Activated CD4-positive, alpha-beta T cell treated with anti-CD3 and anti-CD28 coated beads, Interleukin-10, Interleukin-2, amounts not matched to agents 100 ng/mL and 50 ng/mL, durations not matched to agents 16 hours and 8 hours (primary cell): ENCODE data around the gene RARG.

Experiments used
- DNase-seq: peaks from one replicate; pipeline ENCODE4 v3.0.0-alpha.2; 2020

The RARG gene

DNA sequence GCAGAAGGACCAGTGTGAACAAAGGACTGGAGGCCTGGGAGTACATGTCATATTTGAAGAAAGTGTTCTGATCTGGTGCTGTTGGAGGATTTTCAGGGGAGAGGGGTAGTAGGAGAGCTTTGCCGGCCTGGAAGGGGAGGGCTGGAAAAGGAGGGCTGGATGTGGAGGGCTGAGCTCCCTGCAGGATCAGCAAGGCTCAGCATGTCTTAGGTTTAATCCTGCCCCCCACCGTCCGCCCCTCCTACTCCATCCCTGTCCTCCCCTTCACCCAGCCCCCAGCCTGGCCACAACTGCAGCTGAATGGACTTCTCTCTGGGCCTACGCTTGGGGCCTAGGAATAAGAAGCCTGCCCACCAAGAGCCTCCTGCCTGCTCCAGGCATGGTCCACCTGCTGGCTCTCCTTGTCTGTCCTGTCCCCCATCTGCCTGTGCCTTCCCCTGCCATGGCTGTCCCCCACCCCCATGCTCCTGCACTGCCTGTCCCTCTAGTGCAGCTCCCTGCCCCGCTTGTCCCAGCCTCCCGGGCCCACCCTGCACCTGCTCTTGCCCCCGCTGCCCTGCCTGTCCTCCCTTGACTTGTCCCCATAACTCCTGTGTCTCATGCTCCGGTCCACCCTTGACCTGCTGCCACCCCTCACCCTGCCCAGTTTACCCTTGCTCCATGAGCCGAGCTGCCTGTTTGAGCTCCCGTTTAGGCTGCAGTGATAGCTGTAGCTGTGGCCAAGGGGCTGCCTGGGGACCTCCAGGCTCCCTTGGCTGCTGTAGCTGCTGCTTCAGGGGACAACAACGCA, 9.8 kb upstream of the RARG start:
- no peak for DNase-seq

DNA sequence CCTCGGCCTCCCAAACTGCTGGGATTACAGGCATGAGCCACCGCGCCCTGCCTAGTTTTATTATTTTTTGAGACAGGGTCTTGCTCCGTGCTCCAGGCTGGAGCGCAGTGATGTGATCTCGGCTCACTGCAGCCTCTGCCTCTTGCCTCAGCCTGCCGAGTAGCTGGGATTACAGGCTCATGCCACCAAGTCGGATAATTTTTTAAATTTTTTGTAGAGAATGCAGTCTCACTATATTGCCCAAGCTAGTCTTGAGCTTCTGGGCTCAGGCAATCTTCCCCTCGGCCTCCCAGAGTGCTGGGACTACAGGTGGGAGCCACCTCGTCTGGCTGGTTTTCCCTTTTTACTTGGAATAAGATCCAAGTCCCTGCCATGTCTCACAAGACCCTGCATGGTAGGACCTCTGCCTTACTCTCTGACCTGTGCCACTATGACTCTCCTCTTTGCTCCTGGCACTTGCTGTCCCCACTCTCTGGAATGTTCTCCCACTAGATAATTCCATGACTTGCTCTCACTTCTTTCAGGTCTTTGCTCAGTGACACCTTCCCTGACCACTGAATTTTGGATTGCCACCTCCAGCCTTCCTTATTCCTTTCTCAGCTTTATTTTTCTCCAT, 7.7 kb upstream of the RARG start:
- no peak for DNase-seq

DNA sequence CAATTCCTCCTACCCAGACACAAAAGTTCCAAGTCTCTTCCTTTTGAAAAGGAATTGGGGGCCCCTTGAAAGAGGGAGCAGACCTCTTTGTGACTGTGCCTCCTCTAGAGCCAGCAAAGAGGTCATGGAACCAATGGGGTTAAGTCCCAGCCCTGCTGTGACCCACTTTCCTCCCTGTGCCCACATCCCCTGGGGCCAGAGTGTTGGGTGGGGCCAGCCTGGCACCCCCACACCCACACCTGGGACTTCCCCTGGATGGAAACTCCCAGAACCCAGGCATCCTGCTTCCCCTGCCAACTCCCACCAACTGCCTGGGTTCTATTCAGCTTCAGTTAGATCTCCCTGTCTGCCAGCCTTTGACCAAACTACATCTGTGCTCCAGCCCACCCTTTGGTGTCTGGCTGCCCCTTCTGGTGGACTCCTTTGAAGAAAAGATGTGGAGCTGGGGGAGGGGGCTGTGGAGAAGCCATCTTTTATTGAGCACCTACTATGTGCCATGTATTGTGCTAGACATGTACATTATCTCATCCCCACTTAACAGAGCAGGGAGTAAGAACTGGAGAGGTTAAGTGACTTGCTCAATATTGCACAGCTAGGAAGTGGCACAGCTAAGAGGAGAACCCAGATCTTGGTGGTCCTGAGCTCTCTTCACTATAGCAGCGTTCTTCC, 4.6 kb upstream of the RARG start:
- DNase-seq = peak; percentile 58

DNA sequence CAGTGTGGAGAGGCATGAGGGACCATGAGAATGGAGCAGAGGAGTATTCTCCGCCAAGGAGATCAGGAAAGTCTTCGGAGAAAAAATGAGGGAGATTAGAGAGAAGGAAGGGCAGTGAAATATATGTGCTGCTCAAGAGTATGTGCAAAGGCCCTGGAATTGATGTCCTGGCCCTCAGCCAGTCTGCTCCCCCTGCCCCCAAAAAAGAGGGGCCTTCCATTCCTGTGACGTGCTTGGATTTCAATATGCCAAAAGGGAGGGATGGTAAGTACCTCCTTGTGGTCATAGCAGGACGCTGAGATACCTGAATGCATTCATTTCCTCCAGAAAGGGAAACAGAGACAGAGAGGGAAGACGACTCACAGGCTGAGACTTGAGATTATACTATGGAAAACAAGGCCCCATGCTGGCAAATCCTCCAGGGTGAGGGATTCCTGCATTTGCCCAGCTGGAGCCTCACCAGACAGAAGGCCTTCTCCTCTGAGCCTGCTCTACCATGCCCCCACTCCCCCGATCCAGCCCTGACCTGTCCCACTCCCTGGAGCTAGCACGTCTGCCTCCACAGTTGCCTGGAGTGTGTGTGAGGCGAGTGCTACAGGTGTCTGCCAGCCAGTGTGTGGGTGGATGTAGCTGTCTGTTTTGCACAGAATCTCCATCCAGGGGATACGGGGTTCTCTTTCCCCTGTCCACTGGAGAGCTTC, 3.9 kb upstream of the RARG start:
- no peak for DNase-seq

DNA sequence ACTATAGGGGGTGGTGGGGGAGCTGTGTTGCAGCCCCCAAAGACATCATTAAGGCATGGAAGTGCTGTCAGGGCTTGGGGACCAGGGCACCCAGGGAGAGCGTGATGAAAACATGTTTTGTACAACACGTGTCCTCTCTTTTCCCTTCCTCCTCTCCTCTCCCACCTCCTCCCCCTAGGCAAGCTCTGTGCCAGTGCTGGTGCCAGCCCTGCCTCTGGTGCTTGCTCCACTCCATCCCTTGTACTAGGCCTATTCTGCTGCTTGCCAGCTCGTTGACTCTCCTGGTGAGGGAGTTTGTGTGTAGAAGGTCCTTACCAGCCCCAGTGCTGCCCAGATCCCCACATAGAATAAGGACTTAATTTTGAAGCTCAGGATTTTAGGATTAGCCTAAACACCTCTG, 3.2 kb upstream of the RARG start:
- no peak for DNase-seq

DNA sequence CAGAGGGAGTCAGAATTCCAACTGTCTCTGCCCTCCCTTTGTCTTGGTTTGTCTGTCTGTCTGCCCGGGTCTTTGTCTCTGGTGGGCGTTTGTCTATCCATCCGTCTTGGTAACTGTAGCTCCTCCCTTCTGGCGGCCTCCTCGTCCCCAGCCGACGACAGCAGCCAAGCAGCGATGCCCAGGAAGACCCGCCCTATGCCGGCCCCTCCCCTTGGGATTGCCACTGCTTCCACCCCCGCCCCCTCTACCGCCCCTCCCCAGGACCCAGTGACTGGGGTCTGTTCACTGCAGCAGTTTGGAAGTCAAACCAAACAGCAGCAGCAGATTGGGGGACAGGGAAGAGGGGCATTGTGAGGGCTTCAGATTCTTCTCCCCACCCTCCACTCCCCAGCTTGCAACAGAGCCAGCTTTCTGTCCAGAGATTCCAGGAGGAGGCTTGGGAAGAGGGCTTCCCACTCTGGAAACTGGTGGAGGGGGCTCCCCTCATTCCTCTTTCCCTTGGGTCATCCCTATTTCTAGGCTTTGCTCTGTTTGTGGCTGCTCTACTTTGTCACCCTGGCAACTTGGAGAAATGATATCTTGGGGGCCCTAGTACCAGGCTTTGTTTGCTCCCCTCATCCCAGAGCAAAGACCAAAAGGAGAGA, 2.4 kb upstream of the RARG start:
- DNase-seq = no peak

DNA sequence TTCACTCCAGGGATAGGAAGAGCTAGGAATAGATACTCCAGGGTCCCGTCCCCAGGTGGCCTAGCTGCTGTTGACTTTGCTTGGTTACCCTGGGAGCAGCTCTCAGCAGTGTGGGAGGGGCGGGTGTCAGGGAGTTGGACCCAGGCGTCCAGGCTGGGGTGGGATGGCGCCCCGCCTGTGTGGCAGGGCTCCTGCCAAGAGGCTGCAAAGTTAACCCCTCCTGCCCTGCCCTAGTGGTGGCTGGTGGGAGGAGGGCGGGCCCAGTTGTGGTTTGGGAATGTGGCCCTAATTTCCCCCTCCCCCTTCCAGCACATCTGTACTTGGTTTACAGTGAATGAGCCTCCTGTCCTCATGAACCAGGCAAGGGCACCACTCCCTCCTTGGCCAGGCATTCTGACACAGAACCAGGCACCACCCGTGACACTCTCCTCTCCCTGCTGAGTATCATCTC, 1.7 kb upstream of the RARG start:
- no peak for DNase-seq

DNA sequence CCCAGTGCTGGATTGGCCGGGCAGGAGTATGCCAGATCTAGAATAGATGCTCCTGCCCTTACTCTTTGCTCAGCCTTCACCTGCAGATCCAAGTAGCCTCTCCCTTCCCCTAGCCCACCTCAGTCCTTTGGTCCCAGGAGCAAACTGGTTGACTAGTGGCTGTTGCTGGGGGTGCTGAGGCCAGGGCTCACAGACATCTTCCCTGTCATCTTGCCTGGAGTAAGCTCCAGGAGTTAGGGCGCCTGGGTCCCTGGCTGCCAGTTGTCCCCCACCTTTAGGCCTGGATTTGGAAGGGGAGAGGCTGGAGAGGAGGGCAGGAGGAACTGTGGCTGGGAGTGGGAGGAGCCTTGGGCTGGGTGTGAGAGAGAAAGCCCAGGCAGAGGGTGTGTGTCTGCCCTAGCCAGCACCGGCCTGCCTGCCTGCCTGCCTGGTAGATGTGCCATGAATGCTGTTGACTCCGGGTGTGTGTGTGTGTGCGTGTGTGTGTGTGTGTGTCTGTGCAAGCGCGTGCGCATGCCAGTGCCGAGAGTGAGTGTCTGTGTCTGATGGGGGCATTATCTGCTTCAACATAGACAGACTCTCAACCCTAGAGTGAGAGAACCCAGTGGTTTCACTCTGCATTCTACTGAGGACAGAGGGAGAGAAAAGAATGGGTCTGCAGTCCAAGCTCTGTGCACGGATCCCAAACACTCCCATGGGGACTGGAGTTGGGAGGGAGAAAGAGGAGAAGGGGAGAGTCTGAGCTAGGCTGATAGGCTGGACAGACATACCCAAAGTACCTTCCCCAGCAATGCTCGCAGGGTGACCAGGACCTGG, 845 bp upstream of the RARG start:
- peak; percentile 51 for DNase-seq

DNA sequence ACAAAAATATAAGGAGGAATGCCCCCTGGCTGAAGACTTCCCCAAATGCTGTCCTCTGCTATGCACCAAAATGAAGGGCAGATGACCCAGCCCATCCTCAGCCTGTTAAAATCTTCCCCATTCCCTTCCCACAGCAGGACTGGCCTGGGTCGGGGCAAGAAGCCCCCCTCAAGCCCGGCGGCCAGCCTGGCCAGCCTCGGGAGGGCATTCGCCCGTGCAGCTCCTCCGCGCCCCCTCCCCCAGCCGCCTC, 413 bp downstream of the RARG start:
- no peak for DNase-seq

DNA sequence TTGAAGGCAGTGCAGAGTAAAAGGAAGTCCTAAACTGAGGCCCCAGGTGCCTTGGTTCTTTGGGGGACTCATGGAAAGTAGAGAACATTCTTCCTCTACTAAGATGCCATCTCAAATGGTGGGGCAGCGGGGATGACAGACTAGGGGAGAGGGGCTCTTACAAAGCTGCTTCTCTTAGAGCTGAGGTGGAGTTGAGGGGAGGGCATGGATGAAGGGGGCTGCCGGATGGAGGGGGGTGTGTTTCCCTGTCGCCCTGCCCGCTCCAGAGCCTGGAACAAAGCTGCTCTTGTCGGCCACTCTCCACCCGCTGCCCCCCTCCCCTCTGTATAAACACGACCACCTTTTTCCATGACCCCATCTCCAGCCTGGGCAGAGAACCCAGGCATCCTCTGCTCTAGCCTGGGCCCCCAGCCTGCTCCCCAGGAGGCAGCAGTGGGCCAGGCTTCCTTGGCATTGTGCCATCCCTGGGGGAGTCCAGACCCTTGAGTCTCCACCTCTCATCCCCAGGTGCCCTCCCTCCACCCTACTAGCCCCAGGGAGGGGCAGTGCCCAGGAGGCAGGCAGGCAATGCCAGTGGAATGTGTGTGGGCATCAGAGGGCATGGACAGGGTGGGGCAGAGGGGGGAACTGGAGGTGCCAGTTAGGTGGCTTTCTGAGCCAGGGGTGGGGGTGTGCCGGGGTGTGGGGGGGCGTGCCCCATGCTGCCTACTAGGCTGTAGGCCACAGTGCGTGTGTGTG, 1.7 kb downstream of the RARG start:
- no peak for DNase-seq

DNA sequence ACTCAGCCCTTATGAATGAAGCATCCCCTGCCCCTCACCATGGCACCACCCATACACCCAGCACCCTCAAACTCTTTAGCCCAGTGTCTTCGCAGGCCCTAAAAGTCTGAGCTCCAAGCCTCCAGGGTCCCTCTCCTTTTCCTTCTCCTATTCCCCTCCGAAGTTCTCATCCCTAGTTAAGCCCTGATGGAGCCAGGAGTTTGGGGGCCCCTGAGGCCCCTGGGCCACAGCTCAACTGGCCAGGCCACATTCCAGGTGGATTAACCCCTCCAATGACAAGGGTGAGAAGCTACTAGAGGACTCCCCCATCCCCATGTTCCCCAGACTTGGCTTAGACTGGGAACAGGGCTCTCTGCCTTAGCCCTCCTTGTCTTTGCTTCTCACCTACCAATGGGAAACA, 2.6 kb downstream of the RARG start:
- DNase-seq = no peak

DNA sequence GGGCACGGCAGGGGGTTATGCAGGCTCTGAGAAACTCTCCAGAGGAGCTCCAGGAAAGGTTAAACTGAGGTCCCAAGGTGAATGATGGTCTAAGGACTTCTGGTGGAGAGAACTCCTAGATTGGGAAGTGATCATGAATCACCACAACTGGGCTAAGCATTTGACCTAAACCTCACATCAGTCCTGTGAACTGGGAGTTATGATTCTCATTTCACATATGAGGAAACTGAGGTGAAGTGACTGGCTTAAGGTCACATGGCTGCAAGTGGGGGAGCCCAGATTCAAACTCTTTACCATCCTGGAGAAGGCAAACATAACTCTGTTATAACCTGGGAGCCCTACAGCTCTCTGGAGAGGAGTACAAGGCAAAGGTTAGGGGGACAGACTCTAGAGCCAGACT, 4.2 kb downstream of the RARG start:
- no peak for DNase-seq

DNA sequence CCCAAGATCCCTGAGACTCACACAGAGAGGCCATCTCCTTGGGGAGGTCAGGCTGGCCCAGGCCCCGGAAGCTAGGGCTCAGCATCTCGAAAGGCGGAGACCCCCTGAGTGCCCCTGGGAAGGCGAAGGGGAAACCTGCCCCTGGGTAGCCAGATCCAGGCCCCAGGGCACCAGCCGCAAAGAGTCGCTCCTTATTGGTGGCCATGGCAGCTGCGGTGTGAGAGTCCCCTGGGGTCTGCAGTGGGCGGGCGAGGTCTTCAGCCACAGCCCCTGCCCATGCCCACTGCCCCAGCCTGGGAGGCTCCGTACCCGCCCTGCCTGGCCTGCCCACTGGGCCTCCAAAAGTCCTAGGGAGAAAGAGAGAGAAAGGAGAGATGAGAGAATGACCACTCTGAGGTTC, 4.7 kb downstream of the RARG start:
- DNase-seq = no peak

DNA sequence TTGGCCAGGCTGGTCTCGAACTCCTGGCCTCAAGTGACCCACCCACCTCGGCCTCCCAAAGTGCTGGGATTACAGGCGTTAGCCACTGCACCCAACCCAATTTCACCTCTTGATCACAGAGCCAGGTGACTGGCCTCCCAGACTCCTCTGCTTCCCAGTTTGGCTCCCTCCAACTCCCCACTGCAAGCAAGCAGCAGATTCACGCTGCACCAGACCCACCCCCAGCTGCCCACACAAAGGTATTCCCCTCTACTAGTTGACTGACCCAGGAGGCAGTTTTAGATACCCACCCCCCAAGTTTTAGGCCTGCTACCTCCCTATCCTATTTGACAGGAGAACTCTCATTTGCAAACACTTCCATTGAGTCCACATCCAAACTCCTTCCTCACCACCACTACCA, 5.2 kb downstream of the RARG start:
- DNase-seq = no peak

DNA sequence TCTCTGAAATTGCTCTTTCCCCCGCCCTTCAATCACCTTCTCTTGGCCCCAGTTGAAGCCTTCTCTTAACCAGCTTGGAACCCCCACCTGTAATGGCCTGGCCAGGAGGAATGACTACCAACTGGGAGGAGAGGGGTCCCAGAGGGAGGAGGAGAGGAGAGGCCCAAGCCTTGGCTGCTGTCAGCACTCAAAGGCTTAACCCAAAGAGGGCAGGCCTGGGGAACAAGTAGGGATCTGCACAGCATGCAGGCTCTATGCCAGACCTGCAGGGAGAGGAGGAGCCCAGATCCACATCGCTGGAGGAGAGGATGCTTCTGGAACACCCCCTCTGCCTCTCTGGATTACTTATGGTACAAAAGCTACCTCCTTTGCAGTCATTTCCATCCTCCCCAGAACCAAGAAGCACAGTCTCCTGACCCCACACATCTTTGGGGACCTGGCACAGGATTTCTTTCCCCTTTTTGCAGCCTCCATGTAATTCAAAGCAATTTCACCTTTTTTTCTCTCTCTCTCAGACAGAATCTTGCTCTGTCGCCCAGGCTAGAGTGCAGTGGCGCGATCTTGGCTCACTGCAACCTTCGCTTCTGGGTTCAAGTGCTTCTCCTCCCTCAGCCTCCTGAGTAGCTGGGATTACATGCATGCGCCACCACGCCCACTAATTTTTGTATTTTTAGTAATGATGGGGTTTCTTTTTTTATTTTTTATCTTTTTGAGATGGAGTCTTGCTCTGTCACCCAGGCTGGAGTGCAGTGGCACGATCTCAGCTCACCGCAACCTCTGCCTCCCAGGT, 6.2 kb downstream of the RARG start:
- no peak for DNase-seq

DNA sequence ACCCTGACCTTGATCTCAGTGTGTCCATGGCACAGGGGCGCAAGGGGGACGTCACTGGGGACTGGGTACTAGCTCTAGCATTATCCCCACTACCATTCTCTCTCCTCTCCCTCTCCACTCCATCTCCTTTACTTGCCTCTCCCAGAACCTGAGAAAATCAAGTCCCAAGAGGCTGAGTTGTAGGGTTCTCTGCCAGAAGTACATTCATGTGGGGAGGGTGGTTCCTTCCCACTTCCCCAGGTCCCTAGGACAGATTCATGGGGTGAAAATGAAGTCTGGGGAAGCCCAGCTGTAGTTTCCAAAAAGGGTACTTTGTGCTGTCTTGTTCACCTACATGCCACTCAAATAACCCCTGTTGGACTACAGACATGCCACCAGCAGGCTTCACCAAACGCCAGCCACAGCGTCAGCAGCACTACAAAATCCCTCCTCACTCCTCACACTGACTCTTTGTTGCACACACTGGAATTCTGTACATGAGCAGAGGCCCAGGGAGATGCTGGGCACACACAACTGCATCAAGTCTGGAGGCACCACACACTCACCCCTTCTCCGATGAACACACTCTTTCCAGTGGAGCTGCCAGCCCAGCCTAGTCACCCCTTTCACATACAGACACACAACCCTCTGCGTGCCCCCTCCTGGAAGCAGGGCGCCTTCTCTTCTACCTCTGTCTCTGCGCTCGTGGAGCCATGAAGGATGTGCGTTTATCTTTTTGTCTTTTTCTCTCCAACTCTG, 6.9 kb downstream of the RARG start:
- DNase-seq = no peak

DNA sequence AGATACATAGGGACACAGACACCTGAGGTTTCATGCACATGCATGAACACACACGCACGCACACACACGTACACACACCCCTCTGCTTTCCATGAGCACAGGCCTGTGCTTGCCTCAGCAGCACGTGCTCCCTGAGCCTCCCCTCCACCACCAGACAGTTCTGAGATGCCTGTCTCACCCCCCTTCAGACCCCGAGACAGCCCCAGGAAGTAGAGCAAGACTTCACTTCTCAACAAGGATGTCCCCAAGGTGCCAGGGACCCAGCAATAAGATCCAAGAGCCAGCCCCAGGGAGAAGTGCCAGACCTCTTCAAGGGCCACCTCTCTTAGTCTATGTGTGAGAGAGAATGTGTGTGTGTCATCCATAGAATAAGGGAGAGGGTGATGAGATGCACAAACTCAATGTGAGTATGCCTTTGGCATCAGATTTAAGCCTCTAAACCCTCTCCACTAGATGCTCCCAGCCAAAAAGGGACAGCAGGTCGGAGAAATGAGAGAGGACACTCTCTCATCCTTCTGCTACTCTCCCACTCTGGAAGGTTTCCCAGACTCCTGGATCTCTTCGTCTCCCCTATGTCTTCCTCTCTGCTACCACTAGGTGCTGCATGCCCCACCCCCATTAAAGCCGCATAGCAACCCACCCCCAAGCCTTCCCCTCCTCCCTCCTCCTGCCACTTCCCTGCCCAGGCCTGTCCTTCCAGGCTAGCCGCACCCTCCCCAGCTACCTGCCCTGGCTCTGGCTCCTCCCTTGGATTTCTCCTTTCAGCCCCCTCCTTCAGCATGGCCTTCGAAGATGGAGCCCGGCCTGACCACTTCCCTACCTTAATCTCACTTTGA, 7.7 kb downstream of the RARG start:
- DNase-seq = no peak

DNA sequence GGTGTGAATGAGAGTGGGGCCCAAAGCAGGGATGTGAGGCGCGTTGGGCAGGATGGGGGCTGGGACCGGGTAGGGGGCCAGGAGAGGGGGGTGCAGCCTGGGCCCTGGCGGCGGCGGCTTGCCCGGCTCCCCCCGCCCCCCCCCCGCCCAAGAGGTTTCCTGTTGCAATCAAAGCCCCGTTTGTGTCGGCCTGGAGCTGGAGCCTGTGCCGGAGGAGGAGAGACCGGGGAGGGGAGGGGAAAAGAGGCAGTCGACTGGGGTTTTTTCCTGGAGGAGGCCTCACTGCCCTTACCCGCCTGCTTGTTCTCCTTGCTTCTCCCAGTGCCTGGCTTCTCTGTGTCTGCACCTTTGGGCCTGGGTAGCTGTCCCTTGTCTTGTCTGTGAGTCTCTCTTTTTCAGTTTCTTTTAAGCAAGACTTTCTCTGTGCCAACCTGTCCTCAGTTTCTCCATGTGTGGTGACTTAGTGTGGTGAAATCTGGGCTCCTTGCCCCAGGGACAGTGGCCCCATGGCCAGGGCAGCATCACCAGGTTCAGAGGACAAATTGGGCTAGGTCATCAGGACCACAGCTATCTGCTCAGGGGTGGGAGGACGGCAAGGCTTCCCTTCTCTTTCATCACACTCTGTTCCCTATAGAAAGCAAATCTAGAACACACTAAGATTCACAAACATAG, 8.5 kb downstream of the RARG start:
- no peak for DNase-seq

DNA sequence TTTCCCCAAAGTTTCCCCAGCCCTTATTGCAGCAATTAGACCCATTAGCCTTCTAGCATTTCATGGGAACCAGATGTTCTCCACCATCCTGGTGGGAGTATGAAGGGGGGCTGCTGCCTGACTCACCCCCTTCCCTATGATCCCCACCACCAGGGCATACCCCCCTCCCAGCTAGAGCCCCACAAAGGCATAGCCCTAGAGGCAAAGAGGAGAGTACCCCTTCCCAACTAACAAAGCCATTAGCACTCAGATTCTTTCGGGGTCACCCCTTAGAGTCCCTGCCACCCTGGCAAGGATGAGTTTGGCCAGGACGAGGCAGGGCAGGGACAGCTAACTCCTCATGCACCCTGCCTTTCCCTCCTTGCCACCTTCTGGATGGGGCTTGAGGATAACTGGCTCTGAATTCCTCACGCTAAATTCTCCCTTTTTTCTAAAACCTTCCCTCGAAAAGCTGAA, 9.2 kb downstream of the RARG start:
- DNase-seq = no peak
